HCT116 (cell line): ENCODE measurements around the gene LRRC4C. TPM values are rescaled to one million over a fixed set of nuclear protein-coding genes. Genes with fewer than 3 reads are reported as not detected.

Source experiments
- ATAC-seq: fragments of 200-7000 bp; cut with Tn5 transposase; 2 replicates; pipeline ENCODE4 v1.9.1; 2020; ENCODE audit warnings: mild to moderate bottlenecking, moderate library complexity
- BruUV-seq: library from RNA; stranded (reverse); fragments of 400-500 nt; replicated peaks from 2 replicates; lab custom pipeline; 2021; lab: Mats Ljungman, UMichigan
- CTCF ChIA-PET: fragments of 300-600 bp; sonication (Branson Sonifier 250); formaldehyde crosslinking; loops from one replicate; lab custom pipeline; 2021; ENCODE audit warnings: antibody characterized with exemption; lab: Charles Lee
- POLR2A ChIA-PET: fragments of 300-600, 350-600 bp; sonication (Branson Sonifier 250); formaldehyde crosslinking; loops from one replicate; lab custom pipeline; 2021; ENCODE audit warnings: antibody characterized with exemption; lab: Charles Lee
- RAD21 ChIA-PET, 2 experiments: fragments of 300-600 bp; sonication (Branson Sonifier 250); formaldehyde crosslinking; loops; one replicate each; lab custom pipeline; 2023; ENCODE audit warnings: low total read pairs in 2 of 2; ENCODE audit not compliant: uncharacterized antibody in 2 of 2, unreplicated experiment in 2 of 2, low non-redundant PET in 1 of 2; lab: Charles Lee
- DNase-seq: peaks from one replicate; pipeline ENCODE4 v3.0.0-alpha.2; 2010; ENCODE audit warnings: low read depth, low spot score
- H2AFZ ChIP-seq: fragments of 200-600 bp; shearing (Covaris generic), sonication (generic); 2 replicates; pipeline ENCODE4 v1.6.1; 2017; ENCODE audit warnings: low read depth, mixed run types, mixed read lengths, antibody characterized with exemption, low read length; ENCODE audit not compliant: poor library complexity, severe bottlenecking
- H3K27ac ChIP-seq: 2 replicates; pipeline ENCODE4 v1.5.1; 2012; ENCODE audit warnings: low read depth, low read length
- H3K27me3 ChIP-seq: fragments of 200-600 bp; sonication (generic); 2 replicates; pipeline ENCODE4 v1.6.1; 2016; ENCODE audit warnings: mixed run types, low read length, mixed read lengths; ENCODE audit not compliant: insufficient read depth
- H3K36me3 ChIP-seq, 2 experiments: fragments of 200-500 bp in 1 of 2; fragments of 200-600 bp in 1 of 2; sonication (Bioruptor generic) in 1 of 2; sonication (generic) in 1 of 2; 2 replicates each; pipeline versions ENCODE4 v1.5.1 to v1.6.1; 2014 to 2016; ENCODE audit warnings: low read length in 2 of 2, inconsistent platforms in 1 of 2, mixed read lengths in 1 of 2, mixed run types in 1 of 2; ENCODE audit not compliant: insufficient read depth in 2 of 2, control insufficient read depth in 1 of 2
- H3K4me1 ChIP-seq, 2 experiments: fragments of 200-600 bp in 1 of 2; sonication (generic) in 1 of 2; 2 replicates each; pipeline versions ENCODE4 v1.5.1 to v1.6.1; 2012 to 2017; ENCODE audit warnings: low read length in 2 of 2, inconsistent platforms in 1 of 2, mild to moderate bottlenecking in 1 of 2, mixed read lengths in 1 of 2, mixed run types in 1 of 2, moderate library complexity in 1 of 2; ENCODE audit not compliant: insufficient read depth in 2 of 2, control insufficient read depth in 1 of 2
- H3K4me2 ChIP-seq: fragments of 200-600 bp; sonication (generic); 2 replicates; pipeline ENCODE4 v1.6.1; 2017; ENCODE audit warnings: mixed run types, low read length, mixed read lengths
- H3K4me3 ChIP-seq, 2 experiments: fragments of 200-600 bp in 1 of 2; sonication (generic) in 1 of 2; replicated peaks in 1 of 2; 2 replicates each; pipeline ENCODE4 v1.5.1; 2011 to 2016; ENCODE audit warnings: low read length in 2 of 2, control low read depth in 1 of 2, low read depth in 1 of 2, mild to moderate bottlenecking in 1 of 2, mixed read lengths in 1 of 2, mixed run types in 1 of 2
- H3K79me2 ChIP-seq: fragments of 200-600 bp; sonication (generic); 2 replicates; pipeline ENCODE4 v1.6.1; 2017; ENCODE audit warnings: mild to moderate bottlenecking, mixed run types, low read length, moderate library complexity, mixed read lengths; ENCODE audit not compliant: insufficient read depth
- H3K9ac ChIP-seq: fragments of 200-600 bp; sonication (generic); 2 replicates; pipeline ENCODE4 v1.6.1; 2016; ENCODE audit warnings: low read length, mixed read lengths
- H3K9me2 ChIP-seq: fragments of 200-600 bp; sonication (generic), shearing (Covaris generic); 2 replicates; pipeline ENCODE4 v1.6.1; 2017; ENCODE audit warnings: mixed run types, mild to moderate bottlenecking, moderate library complexity; ENCODE audit not compliant: insufficient read depth
- H3K9me3 ChIP-seq, 2 experiments: fragments of 200-500 bp in 1 of 2; fragments of 200-600 bp in 1 of 2; sonication (Bioruptor generic) in 1 of 2; sonication (generic) in 1 of 2; 2 replicates each; pipeline ENCODE4 v1.6.1; 2014 to 2017; ENCODE audit warnings: low read length in 2 of 2, mixed read lengths in 2 of 2, inconsistent platforms in 1 of 2, low read depth in 1 of 2, mild to moderate bottlenecking in 1 of 2, mixed run types in 1 of 2, moderate library complexity in 1 of 2; ENCODE audit not compliant: control insufficient read depth in 1 of 2, insufficient read depth in 1 of 2
- H4K20me1 ChIP-seq: fragments of 200-600 bp; sonication (generic), shearing (Covaris generic); 2 replicates; pipeline ENCODE4 v1.6.1; 2017; ENCODE audit warnings: mixed run types, mild to moderate bottlenecking, moderate library complexity; ENCODE audit not compliant: insufficient read depth
- ATF3 ChIP-seq: IDR thresholded peaks from 2 replicates; pipeline ENCODE4 v1.6.1; 2012
- CBX3 ChIP-seq: IDR thresholded peaks from 2 replicates; pipeline ENCODE4 v1.6.1; 2012; ENCODE audit warnings: low read depth
- CEBPB ChIP-seq: IDR thresholded peaks from 2 replicates; pipeline ENCODE4 v1.6.1; 2012; ENCODE audit warnings: low read depth
- EGR1 ChIP-seq: IDR thresholded peaks from 2 replicates; pipeline ENCODE4 v1.6.1; 2012; ENCODE audit warnings: low read depth
- JUND ChIP-seq: IDR thresholded peaks from 2 replicates; pipeline ENCODE4 v1.6.1; 2012
- MAX ChIP-seq: IDR thresholded peaks from 2 replicates; pipeline ENCODE4 v1.6.1; 2012
- POLR2A ChIP-seq: IDR thresholded peaks from 2 replicates; pipeline ENCODE4 v1.7.0; 2011; ENCODE audit warnings: borderline replicate concordance; ENCODE audit not compliant: insufficient read depth, insufficient read length; ENCODE audit errors: extremely low read depth
- SIN3A ChIP-seq: IDR thresholded peaks from 2 replicates; pipeline ENCODE4 v1.6.1; 2012; ENCODE audit warnings: low read depth
- SP1 ChIP-seq: IDR thresholded peaks from 2 replicates; pipeline ENCODE4 v1.6.1; 2012; ENCODE audit warnings: low read depth
- YY1 ChIP-seq: IDR thresholded peaks from 2 replicates; pipeline ENCODE4 v1.6.1; 2011; ENCODE audit warnings: low read length, low read depth, moderate library complexity, mild to moderate bottlenecking; ENCODE audit not compliant: insufficient replicate concordance; ENCODE audit errors: extremely low read depth
- ZBTB33 ChIP-seq: IDR thresholded peaks from 2 replicates; pipeline ENCODE4 v1.6.1; 2011; ENCODE audit warnings: mild to moderate bottlenecking, low read length, moderate library complexity; ENCODE audit not compliant: insufficient replicate concordance; ENCODE audit errors: extremely low read depth
- ZNF274 ChIP-seq: fragments of 200-500 bp; sonication (Bioruptor generic); IDR thresholded peaks from 2 replicates; pipeline ENCODE4 v1.6.1; 2014; ENCODE audit warnings: mild to moderate bottlenecking, low read depth, low read length, inconsistent platforms
- intact Hi-C: fragments of 100-400 bp; cut with micrococcal nuclease; formaldehyde crosslinking; loops from 2 replicates; pipeline ENCODE4 v1.10.0; 2022
- total RNA-seq: library from RNA; stranded (reverse); gene quantifications from one replicate; pipeline ENCODE4 v1.2.1, GENCODE V29; 2021; ENCODE audit not compliant: unreplicated experiment

Gene LRRC4C
- total RNA-seq, 1 experiment from 2014 or later: not detected

GRCh38 chr11:40763046-40763445 is 696.4 kb downstream of the LRRC4C start:
- POLR2A ChIA-PET: no interaction called here

More at GRCh38 chr11:40763046-40763445, 696.4 kb downstream of the LRRC4C start:
- ChIA-PET CTCF (no interaction called here), RAD21 (no interaction called here)
- no peaks in the 10 kb centered on the region for H3K79me2 ChIP-seq
- H3K9ac ChIP-seq: no peak overlapping the region
- H4K20me1 ChIP-seq: no peaks in the 10 kb centered on the region
- H3K4me2 ChIP-seq: no peak overlapping the region
- BruUV-seq: no TSS peak
- DNase-seq: no peak
- H3K4me3 ChIP-seq: no peak overlapping the region
- no peaks in the 10 kb centered on the region for H3K27me3 ChIP-seq
- H3K4me1 ChIP-seq: no peaks in the 10 kb centered on the region
- no peak overlapping the region for H2AFZ ChIP-seq
- H3K9me2 ChIP-seq: no peaks in the 10 kb centered on the region
- peaks cover 0 to 32% of the 10 kb centered on the region in 2 experiments; a peak in 2 of 4 replicates for H3K9me3 ChIP-seq
- no peak for ATAC-seq
- TF ChIP-seq CEBPB: no peak
- no peak for TF ChIP-seq ATF3
- no peak for TF ChIP-seq CBX3
- no peak for TF ChIP-seq MAX
- TF ChIP-seq ZNF274: no peak
- TF ChIP-seq SIN3A: no peak
- TF ChIP-seq JUND: no peak
- no peak for TF ChIP-seq SP1
- no peak for TF ChIP-seq YY1
- no peak for TF ChIP-seq ZBTB33
- no peak for TF ChIP-seq EGR1
- no peak for TF ChIP-seq POLR2A
- H3K36me3 ChIP-seq: no peaks in the 10 kb centered on the region
- H3K27ac ChIP-seq: no peak overlapping the region
- intact Hi-C loops: no loop called here
